HepG2 (cell line): ENCODE measurements around the gene TBC1D22A.

Experiments used
- BHLHE40 ChIP-seq: IDR thresholded peaks from 2 replicates; pipeline ENCODE4 v1.6.1; 2011; ENCODE audit warnings: low read length, improper control_type of control experiment
- EZH2 ChIP-seq: conservative IDR thresholded peaks from 2 replicates; pipeline ENCODE4 v1.6.1; 2012; ENCODE audit warnings: mild to moderate bottlenecking, low read depth, low read length, moderate library complexity
- HOXA9 ChIP-seq: sonication (generic); formaldehyde crosslinking; IDR thresholded peaks from 2 replicates; pipeline ENCODE4 v1.8.1; 2022; ENCODE audit warnings: missing genetic modification reagents, mild to moderate bottlenecking, moderate library complexity, borderline replicate concordance
- MTA3 ChIP-seq: sonication (generic); formaldehyde crosslinking; IDR thresholded peaks from 2 replicates; pipeline ENCODE4 v1.4.0; 2020; ENCODE audit warnings: missing genetic modification reagents
- POLR2AphosphoS5 ChIP-seq: IDR thresholded peaks from 2 replicates; pipeline ENCODE4 v1.6.1; 2012; ENCODE audit warnings: low read depth, low read length
- RAD21 ChIP-seq: fragments of 450-650 bp; formaldehyde crosslinking; IDR thresholded peaks from 2 replicates; pipeline ENCODE4 v1.5.0; 2020; ENCODE audit warnings: mild to moderate bottlenecking
- SP1 ChIP-seq, 2 experiments: fragments of 450-650 bp in 1 of 2; sonication (generic) in 1 of 2; formaldehyde crosslinking in 1 of 2; IDR thresholded peaks; 2 replicates each; pipeline versions ENCODE4 v1.4.0 to v1.6.1; 2016 to 2020; ENCODE audit warnings: missing genetic modification reagents in 1 of 2
- TCF12 ChIP-seq, 2 experiments: fragments of 450-650 bp in 1 of 2; sonication (generic) in 1 of 2; formaldehyde crosslinking in 1 of 2; IDR thresholded peaks; 2 replicates each; pipeline versions ENCODE4 v1.6.1 to v1.8.0; 2017 to 2022; ENCODE audit warnings: antibody characterized with exemption in 1 of 2, mild to moderate bottlenecking in 1 of 2, missing genetic modification reagents in 1 of 2, moderate library complexity in 1 of 2
- YY1 ChIP-seq: IDR thresholded peaks from 2 replicates; pipeline ENCODE4 v1.6.1; 2011; ENCODE audit warnings: low read length, low read depth, moderate library complexity, mild to moderate bottlenecking; ENCODE audit not compliant: insufficient read depth, insufficient replicate concordance
- ZNF10 ChIP-seq: sonication (generic); formaldehyde crosslinking; IDR thresholded peaks from 2 replicates; pipeline ENCODE4 v1.4.0; 2020; ENCODE audit warnings: mild to moderate bottlenecking, low read depth, missing genetic modification reagents, borderline replicate concordance
- ZNF12 ChIP-seq: sonication (generic); formaldehyde crosslinking; IDR thresholded peaks from 2 replicates; pipeline ENCODE4 v1.5.0; 2020; ENCODE audit warnings: missing genetic modification reagents
- ZNF276 ChIP-seq: sonication (generic); formaldehyde crosslinking; IDR thresholded peaks from 2 replicates; pipeline ENCODE4 v1.4.0; 2020; ENCODE audit warnings: mild to moderate bottlenecking, low read depth, missing genetic modification reagents
- ZZZ3 ChIP-seq: sonication (generic); formaldehyde crosslinking; IDR thresholded peaks from 2 replicates; pipeline ENCODE4 v1.4.0; 2020; ENCODE audit warnings: missing genetic modification reagents, mild to moderate bottlenecking, borderline replicate concordance

DNA sequence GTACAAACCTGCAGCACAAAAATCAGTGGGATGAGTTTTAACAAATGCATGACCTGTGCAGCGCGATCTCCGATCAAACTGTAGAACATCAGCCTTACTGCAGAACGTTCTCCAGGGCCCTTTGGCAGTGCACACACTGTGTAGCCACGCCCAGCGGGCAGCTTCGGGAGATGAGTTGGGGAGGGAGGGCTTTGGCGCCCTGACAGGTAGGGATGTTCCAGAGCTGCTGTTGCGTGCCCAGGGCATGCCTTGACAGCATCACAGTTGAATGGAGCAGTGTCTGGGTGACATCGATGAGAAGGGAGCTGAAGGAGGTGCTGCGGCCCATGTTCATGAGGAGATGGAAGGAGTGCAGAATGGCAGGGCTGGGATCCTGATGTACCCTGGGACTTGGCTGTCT, 80.2 kb downstream of the TBC1D22A start:
- TF ChIP-seq TCF12 (IDR thresholded peaks at IDR 0.05), result no peak
- no peak for TF ChIP-seq TCF12 (CRISPR knock-in tag; IDR thresholded peaks at IDR 0.05)
- no peak for TF ChIP-seq POLR2AphosphoS5
- TF ChIP-seq YY1, result no peak
- no peak for TF ChIP-seq ZZZ3
- TF ChIP-seq BHLHE40, result no peak
- TF ChIP-seq ZNF12 (CRISPR knock-in tag), result no peak
- no peak for TF ChIP-seq SP1 (IDR thresholded peaks at IDR 0.05)
- TF ChIP-seq SP1 (CRISPR knock-in tag; IDR thresholded peaks at IDR 0.05), result no peak
- no peak for TF ChIP-seq ZNF10 (CRISPR knock-in tag)
- no peak for TF ChIP-seq HOXA9 (CRISPR knock-in tag)
- TF ChIP-seq RAD21 (CRISPR knock-in tag), result no peak
- no peak for TF ChIP-seq ZNF276 (CRISPR knock-in tag)
- TF ChIP-seq EZH2, result no peak
- TF ChIP-seq MTA3 (CRISPR knock-in tag), result no peak
